ENCODE measurements around the gene DNAH12. TPM values are rescaled to one million over a fixed set of nuclear protein-coding genes. Genes with fewer than 3 reads are reported as not detected.

The DNAH12 gene
- total and polyA plus RNA-seq, 2 experiments from 2014 or later: not detected

DNA sequence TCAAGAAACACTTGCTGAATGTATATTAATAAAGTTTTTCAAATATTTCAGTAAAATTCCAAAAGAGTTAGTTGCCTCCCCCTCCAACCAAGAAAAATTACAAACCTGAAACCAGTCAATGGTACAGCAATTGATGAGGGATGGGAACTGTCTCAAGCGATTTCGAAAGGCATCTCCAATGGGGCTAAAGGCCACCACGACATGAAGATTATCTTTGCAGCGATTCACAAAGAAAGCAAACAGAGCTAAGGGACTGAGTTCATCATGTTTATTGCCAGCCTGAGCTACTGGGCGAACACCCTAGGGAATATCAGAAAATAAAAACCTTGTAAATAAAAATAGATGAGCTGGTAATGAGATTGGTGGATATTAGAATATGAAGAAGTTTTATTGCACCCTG is 152.4 kb downstream of the DNAH12 start:
- Histone ChIP-seq H3K4me3 (no peak overlapping the region), H3K4me2 (no peak overlapping the region), H3K36me3 (ENCODE audit: insufficient read depth) (no peaks in the 10 kb centered on the region), H3K4me1 (ENCODE audit: insufficient read depth) (no peaks in the 10 kb centered on the region), H3K27ac (ENCODE audit: low read depth) (no peak overlapping the region), H3K9me2 (ENCODE audit: insufficient read depth) (no peaks in the 10 kb centered on the region), H3K27me3 (ENCODE audit: insufficient read depth) (no peaks in the 10 kb centered on the region), H3K79me2 (replicated peaks; ENCODE audit: insufficient read depth) (no peaks in the 10 kb centered on the region), H4K20me1 (replicated peaks; ENCODE audit: insufficient read depth) (no peaks in the 10 kb centered on the region), H2AFZ (no peak overlapping the region), H3F3A (replicated peaks; ENCODE audit: low read depth) (no peaks in the 10 kb centered on the region)
- no peak for TF ChIP-seq ETS1 (IDR thresholded peaks at IDR 0.05)
- TF ChIP-seq ZNF331 (CRISPR knock-in tag; IDR thresholded peaks at IDR 0.05; ENCODE audit: low read depth): no peak
- TF ChIP-seq JUNB (IDR thresholded peaks at IDR 0.05; ENCODE audit: unreplicated experiment): no peak
- no peak for TF ChIP-seq EZH2phosphoT487 (IDR thresholded peaks at IDR 0.05; ENCODE audit: unreplicated experiment)
- H3K4me1 Mint-ChIP-seq: no peaks in the 10 kb centered on the region
- no peaks in the 10 kb centered on the region for H3K27me3 Mint-ChIP-seq (ENCODE audit: insufficient read depth, low read depth, poor library complexity)
- no peak overlapping the region for H3K27ac Mint-ChIP-seq
- no peaks in the 10 kb centered on the region for H3K36me3 Mint-ChIP-seq (ENCODE audit: low read depth)
- H3K9me3 Mint-ChIP-seq: no peaks in the 10 kb centered on the region
- H3K4me3 Mint-ChIP-seq: no peak overlapping the region
- ATAC-seq (no peak), DNase-seq (ENCODE audit: low spot score) (no peak)

- Histone ChIP-seq H3K4me1 (ENCODE audit: insufficient read depth) (no peaks in the 10 kb centered on the region), H3F3A (replicated peaks; ENCODE audit: low read depth) (no peaks in the 10 kb centered on the region), H4K20me1 (replicated peaks; ENCODE audit: insufficient read depth) (no peaks in the 10 kb centered on the region), H2AFZ (no peak overlapping the region), H3K4me3 (no peak overlapping the region), H3K79me2 (replicated peaks; ENCODE audit: insufficient read depth) (no peaks in the 10 kb centered on the region), H3K9me2 (ENCODE audit: insufficient read depth) (no peaks in the 10 kb centered on the region), H3K27me3 (ENCODE audit: insufficient read depth) (no peaks in the 10 kb centered on the region), H3K36me3 (ENCODE audit: insufficient read depth) (no peaks in the 10 kb centered on the region), H3K27ac (ENCODE audit: low read depth) (no peak overlapping the region), H3K4me2 (no peak overlapping the region)
- ATAC-seq: no peak
- no peaks in the 10 kb centered on the region for H3K9me3 Mint-ChIP-seq
- TF ChIP-seq STAT1 (IDR thresholded peaks at IDR 0.05; ENCODE audit: unreplicated experiment): no peak
- TF ChIP-seq ZNF331 (CRISPR knock-in tag; IDR thresholded peaks at IDR 0.05; ENCODE audit: low read depth): no peak
- TF ChIP-seq ZNF462 (CRISPR knock-in tag; IDR thresholded peaks at IDR 0.05): no peak
- H3K27ac Mint-ChIP-seq: no peak overlapping the region
- no peaks in the 10 kb centered on the region for H3K4me1 Mint-ChIP-seq
- no peaks in the 10 kb centered on the region for H3K27me3 Mint-ChIP-seq (ENCODE audit: insufficient read depth, low read depth, poor library complexity)
- H3K36me3 Mint-ChIP-seq (ENCODE audit: low read depth): no peaks in the 10 kb centered on the region
- DNase-seq (ENCODE audit: low spot score): no peak
- H3K4me3 Mint-ChIP-seq: no peak overlapping the region
Observed at GRCh38 chr3:57389271-57389670, 154.9 kb downstream of the DNAH12 start.

Measured in GM23338 (cell line).